Hypothalamus (tissue), 51 donors: ENCODE data around the gene LGALS7B.
"Not testable (repeated sequence)": the region's sequence is repeated elsewhere in the genome, so short reads cannot be mapped to it uniquely, and the experiment has no call there.

Experiments
- DNase-seq, 51 donors: peaks; one replicate each; lab custom pipeline; 2025; lab: John Stamatoyannopoulos, UW

The LGALS7B gene

GRCh38 chr19:38816131-38816750 is 27.2 kb downstream of the LGALS7B start:
- DNase-seq, result no peak

- DNase-seq, result no peak
These were observed 28.1 kb downstream of the LGALS7B start for GRCh38 chr19:38817081-38817480.

DNA sequence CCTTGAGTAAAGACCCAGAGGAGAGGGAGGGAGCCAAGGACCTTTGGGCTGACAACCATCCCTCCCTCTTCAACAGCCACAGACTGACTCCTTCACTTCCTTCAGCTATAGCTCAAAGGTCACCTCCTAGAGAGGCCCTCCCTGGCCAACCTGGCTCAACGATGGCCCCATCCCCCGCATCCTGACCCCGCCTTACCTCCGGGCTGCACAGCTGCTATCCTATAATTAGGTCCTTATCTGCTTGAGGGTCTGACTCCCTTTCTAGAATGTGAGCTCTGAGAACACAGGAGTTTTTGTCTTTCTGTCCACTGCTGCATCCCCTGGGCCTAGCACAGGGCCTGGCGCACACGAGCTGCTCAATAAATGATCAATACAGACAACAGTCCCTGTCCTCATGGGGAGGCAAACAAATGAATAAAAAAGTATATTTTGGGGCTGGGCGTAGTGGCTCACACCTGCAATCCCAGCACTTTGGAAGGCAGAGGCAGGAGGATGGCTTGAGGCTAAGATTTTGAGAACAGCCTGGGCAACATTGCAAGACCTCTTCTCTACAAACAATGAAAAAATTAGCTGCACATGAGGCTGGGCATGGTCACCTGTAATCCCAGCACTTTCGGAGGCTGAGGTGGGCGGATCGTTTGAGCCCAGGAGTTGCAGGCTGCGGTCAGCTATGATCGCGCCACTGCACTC is 30.4 kb downstream of the LGALS7B start:
- no peak for DNase-seq

DNA sequence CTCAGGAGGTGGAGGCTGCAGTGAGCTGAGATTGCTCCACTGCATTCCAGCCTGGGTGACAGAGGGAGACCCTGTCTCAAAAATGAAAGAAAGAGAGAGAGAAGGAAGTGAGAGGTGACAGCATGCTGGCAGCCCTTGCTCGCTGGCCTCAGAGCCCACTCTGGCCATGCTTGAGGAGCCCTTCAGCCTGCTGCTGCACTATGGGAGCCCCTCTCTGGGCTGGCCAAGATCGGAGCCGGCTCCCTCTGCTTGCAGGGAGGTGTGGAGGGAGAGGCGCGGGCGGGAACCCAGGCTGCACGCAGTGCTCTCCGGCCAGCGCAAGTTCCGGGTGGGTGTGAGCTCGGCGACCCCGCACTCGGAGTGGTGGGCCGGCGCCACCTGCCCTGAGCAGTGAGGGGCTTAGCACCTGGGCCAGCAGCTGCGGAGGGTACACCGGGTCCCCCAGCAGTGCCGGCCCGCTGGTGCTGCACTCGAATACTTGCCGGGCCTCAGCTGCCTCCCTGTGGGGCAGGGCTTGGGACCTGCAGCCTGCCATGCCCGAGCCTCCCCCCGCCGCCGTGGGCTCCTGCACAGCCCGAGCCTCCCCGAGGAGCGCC is 32.3 kb downstream of the LGALS7B start:
- not testable (repeated sequence) for DNase-seq

DNA sequence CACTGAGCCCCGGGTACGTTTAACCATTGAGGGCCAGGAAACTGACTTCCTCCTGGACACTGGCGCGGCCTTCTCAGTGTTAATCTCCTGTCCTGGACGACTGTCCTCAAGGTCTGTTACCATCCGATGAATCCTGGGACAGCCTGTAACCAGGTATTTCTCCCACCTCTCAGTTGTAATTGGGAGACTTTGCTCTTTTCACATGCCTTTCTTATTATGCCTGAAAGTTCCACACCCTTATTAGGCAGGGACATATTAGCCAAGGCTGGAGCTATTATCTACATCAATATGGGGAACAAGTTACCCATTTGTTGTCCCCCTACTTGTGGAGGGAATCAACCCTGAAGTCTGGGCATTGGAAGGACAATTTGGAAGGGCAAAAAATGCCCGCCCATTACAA is 36.9 kb downstream of the LGALS7B start:
- not testable (repeated sequence) for DNase-seq

GRCh38 chr19:38826856-38827551 is 38.0 kb downstream of the LGALS7B start:
- no peak for DNase-seq

DNA sequence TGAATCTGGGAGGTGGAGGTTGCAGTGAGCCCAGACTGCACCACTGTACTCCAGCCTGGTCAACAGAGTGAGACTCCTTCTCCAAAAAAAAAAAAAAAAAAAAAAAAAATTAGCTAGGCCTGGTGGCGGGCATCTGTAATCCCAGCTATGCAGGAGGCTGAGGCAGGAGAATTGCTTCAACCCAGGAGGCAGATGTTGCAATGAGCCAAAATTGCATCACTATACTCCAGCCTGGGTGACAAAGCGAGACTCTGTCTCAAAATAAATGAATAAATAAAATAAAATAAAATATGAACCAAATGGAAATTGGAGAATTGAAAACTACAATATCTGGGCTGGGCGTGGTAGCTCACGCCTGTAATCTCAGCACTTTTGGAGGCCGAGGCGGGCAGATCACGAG is 40.2 kb downstream of the LGALS7B start:
- not testable (repeated sequence) for DNase-seq

DNA sequence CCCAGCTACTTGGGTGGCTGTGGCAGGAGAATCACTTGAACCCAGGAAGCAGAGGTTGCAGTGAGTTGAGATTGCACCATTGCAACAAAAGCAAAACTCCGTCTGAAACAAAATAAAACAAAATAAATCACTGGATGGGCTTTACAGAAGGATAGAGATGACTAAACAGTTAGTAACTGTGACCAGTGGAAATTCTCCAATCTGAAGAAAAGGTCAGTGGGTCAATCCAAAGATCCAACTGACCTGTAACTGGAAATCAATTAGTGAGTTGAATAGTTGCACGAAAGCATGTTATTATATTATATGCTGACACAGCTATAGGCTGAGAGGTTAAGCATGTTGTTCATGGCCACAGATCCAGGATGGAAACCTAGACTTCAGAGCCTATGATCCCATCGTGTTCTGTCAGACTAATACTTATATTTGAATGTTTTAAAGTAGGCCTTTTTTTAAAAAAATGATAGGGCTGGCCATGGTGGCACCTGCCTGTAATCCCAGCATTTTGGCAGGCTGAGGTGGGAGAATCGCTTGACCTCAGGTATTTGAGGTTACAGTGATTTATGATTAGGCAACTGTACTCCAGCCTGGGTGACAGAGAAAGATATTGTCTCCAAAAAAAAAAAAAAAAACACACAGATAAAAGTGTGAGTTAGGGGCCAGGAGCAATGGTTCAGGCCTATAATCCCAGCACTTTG is 41.2 kb downstream of the LGALS7B start:
- no peak for DNase-seq

DNA sequence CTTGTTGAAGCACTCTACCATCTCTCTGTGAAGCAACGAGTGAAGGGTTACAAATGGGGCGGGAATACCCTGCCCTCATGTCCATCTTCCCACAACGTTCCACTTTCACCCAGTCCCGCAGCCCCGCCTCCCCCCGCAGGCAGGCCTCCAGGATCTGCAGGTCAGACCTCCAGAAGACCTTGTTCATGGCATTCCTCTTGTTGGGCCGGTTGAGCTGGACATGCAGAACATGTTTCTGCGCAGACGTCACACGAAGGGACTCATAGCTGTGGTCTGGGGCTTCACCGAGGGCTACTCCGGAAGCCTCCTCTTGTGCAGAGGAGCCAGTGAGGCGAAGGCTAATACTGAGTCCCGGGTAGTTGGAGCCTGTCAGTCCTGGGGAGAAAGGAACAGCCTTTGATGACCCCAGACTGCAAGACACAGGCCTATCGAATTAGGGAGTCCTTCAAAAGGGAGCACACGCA is 42.2 kb downstream of the LGALS7B start:
- peak in 30 of 51 donors; percentile 9 to 60 (median 42) for DNase-seq

- DNase-seq, result no peak
These were observed 44.1 kb downstream of the LGALS7B start for GRCh38 chr19:38833092-38833425.

GRCh38 chr19:38834104-38834490 is 45.1 kb downstream of the LGALS7B start:
- no peak for DNase-seq

- no peak for DNase-seq
These were observed 45.6 kb downstream of the LGALS7B start for GRCh38 chr19:38834590-38834989.

DNA sequence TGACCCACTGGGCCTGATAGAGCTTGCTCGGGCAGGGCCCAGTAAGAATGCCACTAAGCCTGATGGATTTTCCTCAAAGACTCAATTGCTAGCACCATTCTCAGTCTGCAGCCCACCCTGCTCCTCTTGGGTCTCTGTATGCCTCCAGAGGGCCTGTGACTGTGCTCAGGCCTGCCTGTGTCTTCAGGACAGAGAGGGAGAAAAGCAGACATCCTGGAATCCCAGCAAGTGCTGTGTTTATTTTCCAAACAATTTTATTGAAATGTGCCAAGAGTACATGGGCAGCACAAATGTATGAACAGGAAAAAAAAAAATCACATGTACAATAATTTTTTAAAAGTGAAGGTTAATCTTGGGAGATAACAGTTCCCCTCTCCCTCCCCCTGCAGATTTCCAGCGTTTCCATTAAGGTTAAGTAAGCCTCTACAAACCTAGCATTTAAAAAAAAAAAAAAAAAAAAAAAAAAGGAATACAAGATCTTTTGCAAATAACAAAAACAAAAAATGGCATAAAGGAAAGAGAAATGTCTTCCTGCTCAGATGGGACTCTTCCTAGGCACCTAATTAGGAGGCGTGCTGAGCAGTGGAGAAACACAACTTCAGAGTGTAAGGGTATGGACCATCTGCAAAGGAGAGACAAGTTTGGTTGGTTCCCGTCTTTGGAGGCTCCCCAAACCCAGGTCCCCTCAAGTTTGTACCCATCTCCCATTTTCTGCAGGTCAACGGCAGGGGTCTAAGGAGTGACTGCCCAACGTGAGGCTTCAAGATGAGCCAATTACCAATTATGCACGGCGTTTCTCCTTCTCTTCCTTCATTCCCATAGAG is 47.4 kb downstream of the LGALS7B start:
- DNase-seq, result no peak

DNA sequence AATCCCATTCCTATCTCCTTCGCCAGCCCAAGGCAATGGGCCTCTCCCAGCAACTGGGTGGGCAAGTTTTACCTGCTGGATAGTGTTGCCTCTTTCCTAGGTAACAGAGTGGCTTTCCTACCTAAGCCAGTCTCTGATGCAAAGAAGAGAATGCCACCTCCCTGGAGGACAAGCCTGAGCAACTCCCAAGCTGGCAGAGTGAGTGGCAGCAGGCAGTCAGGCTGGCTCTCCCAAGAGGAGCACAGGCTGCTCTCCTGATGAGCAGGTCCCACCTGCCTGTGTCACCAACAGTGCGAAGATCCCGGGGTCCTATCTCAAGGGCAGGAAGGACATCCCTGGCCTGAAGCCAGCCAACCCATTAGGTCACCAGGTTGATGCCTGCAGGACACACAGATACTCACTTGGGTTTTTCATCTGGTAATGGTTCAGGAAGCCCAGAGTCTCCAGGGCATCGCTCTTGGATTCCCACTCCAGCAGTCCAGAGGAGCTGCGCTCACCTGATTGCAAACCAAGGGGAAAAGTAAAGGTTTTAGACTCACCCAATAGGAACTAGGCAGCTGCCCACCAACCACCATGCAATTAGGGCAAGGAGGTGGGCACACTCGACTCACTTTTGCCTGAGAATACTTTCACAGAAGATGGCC is 48.1 kb downstream of the LGALS7B start:
- no peak for DNase-seq

GRCh38 chr19:38837656-38838121 is 48.7 kb downstream of the LGALS7B start:
- no peak for DNase-seq

DNA sequence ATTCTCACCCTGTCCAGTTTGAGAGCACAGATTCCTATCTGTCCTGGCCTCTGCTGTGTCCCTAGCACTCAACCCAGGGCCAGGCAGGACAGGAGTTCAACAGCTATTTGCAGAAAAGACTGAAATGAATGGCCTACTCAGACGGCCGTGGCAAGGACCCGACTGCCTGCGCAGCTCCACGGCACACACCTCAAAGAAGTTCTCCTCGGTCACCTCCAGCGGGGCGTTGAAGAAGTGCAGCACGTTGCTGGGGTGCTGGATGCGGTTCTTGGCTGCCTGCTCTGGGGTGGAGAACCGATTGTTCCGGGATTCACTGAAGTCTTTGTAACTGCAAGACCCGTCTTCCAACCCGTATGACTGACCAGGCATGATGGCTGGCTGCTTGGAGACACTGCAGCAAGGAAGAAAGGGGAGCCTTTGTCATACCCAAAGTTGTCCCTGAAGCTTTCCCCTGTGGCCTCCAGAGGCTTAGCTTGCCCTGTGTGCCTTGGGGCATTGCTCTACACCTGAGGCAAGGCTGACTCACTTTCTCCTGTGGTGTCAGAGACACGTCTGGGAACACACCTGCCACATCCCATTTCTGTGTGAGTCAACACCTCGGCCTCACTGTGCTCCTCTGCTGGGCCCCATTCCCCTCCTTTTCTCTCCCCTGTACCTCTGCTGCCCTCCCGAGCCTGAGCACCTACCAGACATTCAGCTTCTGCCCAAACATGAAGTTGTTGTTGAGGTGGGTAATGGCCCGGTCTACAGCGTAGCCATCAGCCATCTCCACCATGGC is 49.4 kb downstream of the LGALS7B start:
- no peak for DNase-seq

DNA sequence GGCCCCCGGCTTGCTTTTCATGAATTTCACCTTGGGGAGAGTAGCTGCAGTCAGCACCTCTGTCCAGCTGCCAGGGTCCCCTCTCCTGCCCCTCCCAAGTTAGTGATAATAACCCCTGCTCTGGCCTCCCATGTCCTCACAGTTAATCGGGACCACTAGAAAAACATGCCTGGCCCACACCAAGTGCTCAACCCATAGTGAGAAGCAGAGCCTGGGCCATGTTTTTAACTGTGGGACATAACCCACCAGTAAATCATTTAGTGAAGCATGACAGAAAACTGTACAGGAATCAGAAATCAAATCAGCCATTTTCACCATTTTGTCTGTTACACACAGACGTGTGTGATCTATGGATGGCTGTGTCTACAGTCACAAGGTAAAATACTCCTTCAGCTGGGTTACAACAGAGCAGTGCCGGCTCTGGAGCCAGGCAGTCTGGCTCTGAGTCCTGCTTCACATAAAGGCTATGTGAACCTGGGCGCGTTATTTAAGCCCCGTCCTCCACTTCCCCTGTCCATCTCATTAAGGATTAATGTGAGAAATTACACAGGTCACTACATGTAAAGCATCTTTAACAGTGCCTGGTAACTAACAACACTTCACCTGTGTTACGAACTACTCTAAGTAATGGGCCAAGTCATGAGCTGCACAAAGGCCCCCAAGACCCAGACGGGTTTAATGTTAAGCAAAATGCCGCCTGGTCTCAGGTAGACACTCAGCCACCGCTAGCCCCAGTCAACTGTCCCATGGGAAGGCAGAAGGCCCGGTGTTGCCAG is 50.2 kb downstream of the LGALS7B start:
- no peak for DNase-seq
